22Rv1 (cell line): ENCODE measurements around the gene FBXW7.

ENCODE experiments used
- CTCF ChIP-seq: fragments of 450-650 bp; IDR thresholded peaks from 2 replicates; pipeline ENCODE4 v1.5.1; 2017; ENCODE audit warnings: mild to moderate bottlenecking
- ZFX ChIP-seq: fragments of 450-650 bp; IDR thresholded peaks from 2 replicates; pipeline ENCODE4 v1.6.1; 2017; ENCODE audit warnings: antibody characterized with exemption, borderline replicate concordance

GRCh38 chr4:152434011-152434410 is 101.9 kb downstream of the FBXW7 start:
- TF ChIP-seq CTCF (no peak), ZFX (no peak)
